Measurements from ENCODE around the gene SLC39A7.

The SLC39A7 gene

GRCh38 chr6:33192671-33193602 is 7.7 kb upstream of the SLC39A7 start:
- peaks cover 4% of the 10 kb centered on the region; the same call in 1 of the 2 replicates for H3K79me2 ChIP-seq (ENCODE audit: control insufficient read depth, low read length)
- H3K4me2 ChIP-seq (ENCODE audit: low read length) = peak overlapping the region; percentile 65
- no peak overlapping the region for H3K27ac ChIP-seq (ENCODE audit: low read depth, low read length)
- peak overlapping the region; percentile 51 for H3K4me3 ChIP-seq (ENCODE audit: low read length)
- H3F3A ChIP-seq (ENCODE audit: control insufficient read depth, insufficient read depth) = no peaks in the 10 kb centered on the region
- H3K4me1 ChIP-seq (ENCODE audit: control insufficient read depth, low read length) = peaks cover 19% of the 10 kb centered on the region
- H3K9me3 ChIP-seq (ENCODE audit: control insufficient read depth, insufficient read depth, low read length) = no peaks in the 10 kb centered on the region
- peaks cover 25% of the 10 kb centered on the region for H3K27me3 ChIP-seq (ENCODE audit: control insufficient read depth, low read length)
- H3K9me2 ChIP-seq (replicated peaks; ENCODE audit: control insufficient read depth, low read length) = no peaks in the 10 kb centered on the region
- TF ChIP-seq EZH2phosphoT487 (IDR thresholded peaks at IDR 0.05; ENCODE audit: borderline replicate concordance, low read length) = peak; percentile 87
- TF ChIP-seq CTCF (IDR thresholded peaks at IDR 0.05; ENCODE audit: low read depth, low read length, poor library complexity, severe bottlenecking) = no peak
- H4K20me1 ChIP-seq (ENCODE audit: control insufficient read depth, insufficient read depth, low read depth, low read length) = 0 out of 2 replicates have a peak, but pooled peaks cover 4% of the 10 kb centered on the region
- peaks cover 38% of the 10 kb centered on the region for H3K36me3 ChIP-seq (ENCODE audit: control insufficient read depth, low read length)

GRCh38 chr6:33193619-33194018 is 7.0 kb upstream of the SLC39A7 start:
- peaks cover 25% of the 10 kb centered on the region for H3K27me3 ChIP-seq (ENCODE audit: control insufficient read depth, low read length)
- H3K9me2 ChIP-seq (replicated peaks; ENCODE audit: control insufficient read depth, low read length) = no peaks in the 10 kb centered on the region
- no peaks in the 10 kb centered on the region for H3F3A ChIP-seq (ENCODE audit: control insufficient read depth, insufficient read depth)
- H3K9me3 ChIP-seq (ENCODE audit: control insufficient read depth, insufficient read depth, low read length) = no peaks in the 10 kb centered on the region
- no peak overlapping the region for H3K4me2 ChIP-seq (ENCODE audit: low read length)
- H3K27ac ChIP-seq (ENCODE audit: low read depth, low read length) = no peak overlapping the region
- no peak for TF ChIP-seq CTCF (IDR thresholded peaks at IDR 0.05; ENCODE audit: low read depth, low read length, poor library complexity, severe bottlenecking)
- H3K4me3 ChIP-seq (ENCODE audit: low read length) = no peak overlapping the region
- peaks cover 9% of the 10 kb centered on the region for H3K79me2 ChIP-seq (ENCODE audit: control insufficient read depth, low read length)
- H4K20me1 ChIP-seq (ENCODE audit: control insufficient read depth, insufficient read depth, low read depth, low read length) = 0 out of 2 replicates have a peak, but pooled peaks cover 4% of the 10 kb centered on the region
- peaks cover 44% of the 10 kb centered on the region for H3K36me3 ChIP-seq (ENCODE audit: control insufficient read depth, low read length)
- H3K4me1 ChIP-seq (ENCODE audit: control insufficient read depth, low read length) = peaks cover 26% of the 10 kb centered on the region

GRCh38 chr6:33194431-33194979 is 6.2 kb upstream of the SLC39A7 start:
- Histone ChIP-seq H3K9me2 (replicated peaks; ENCODE audit: control insufficient read depth, low read length) (no peaks in the 10 kb centered on the region), H3K27ac (ENCODE audit: low read depth, low read length) (no peak overlapping the region), H3F3A (ENCODE audit: control insufficient read depth, insufficient read depth) (no peaks in the 10 kb centered on the region), H4K20me1 (ENCODE audit: control insufficient read depth, insufficient read depth, low read depth, low read length) (0 out of 2 replicates have a peak, but pooled peaks cover 4% of the 10 kb centered on the region), H3K4me3 (ENCODE audit: low read length) (no peak overlapping the region), H3K79me2 (ENCODE audit: control insufficient read depth, low read length) (peaks cover 18% of the 10 kb centered on the region), H3K4me2 (ENCODE audit: low read length) (no peak overlapping the region), H3K9me3 (ENCODE audit: control insufficient read depth, insufficient read depth, low read length) (no peaks in the 10 kb centered on the region), H3K4me1 (ENCODE audit: control insufficient read depth, low read length) (peaks cover 34% of the 10 kb centered on the region), H3K36me3 (ENCODE audit: control insufficient read depth, low read length) (peaks cover 44% of the 10 kb centered on the region), H3K27me3 (ENCODE audit: control insufficient read depth, low read length) (peaks cover 25% of the 10 kb centered on the region)
- TF ChIP-seq EZH2phosphoT487 (IDR thresholded peaks at IDR 0.05; ENCODE audit: borderline replicate concordance, low read length) (no peak), CTCF (IDR thresholded peaks at IDR 0.05; ENCODE audit: low read depth, low read length, poor library complexity, severe bottlenecking) (no peak)
